Medulla oblongata (tissue), 1 donor: ENCODE results near the gene PRTN3.
"Not testable (repeated sequence)": the region's sequence is repeated elsewhere in the genome, so short reads cannot be mapped to it uniquely, and the experiment has no call there.

Experiments used
- DNase-seq: peaks from one replicate; pipeline ENCODE4 v3.0.0-alpha.2; 2015; ENCODE audit errors: extremely low spot score

Gene PRTN3

DNA sequence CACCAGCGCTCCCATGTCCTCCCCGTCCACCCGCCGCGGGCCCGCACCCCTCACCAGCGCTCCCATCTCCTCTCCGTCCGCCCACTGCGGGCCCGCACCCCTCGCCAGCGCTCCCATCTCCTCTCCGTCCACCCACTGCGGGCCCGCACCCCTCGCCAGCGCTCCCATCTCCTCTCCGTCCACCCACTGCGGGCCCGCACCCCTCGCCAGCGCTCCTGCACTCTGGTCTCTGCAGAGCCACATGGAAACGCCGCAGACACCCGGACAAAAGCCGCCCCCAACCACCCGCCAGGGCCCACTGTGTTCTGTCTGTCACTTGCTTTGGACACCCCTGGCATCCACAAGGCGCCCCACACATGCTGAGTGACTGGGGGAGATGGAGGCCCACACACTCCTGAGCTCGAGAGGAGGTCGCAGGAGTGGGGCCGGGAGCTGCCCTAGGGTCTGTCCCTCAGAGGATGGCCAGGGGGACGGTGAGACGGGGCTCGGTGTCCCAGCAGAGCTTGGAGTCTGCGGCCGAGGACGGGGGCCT, 26.0 kb downstream of the PRTN3 start:
- no peak for DNase-seq

DNA sequence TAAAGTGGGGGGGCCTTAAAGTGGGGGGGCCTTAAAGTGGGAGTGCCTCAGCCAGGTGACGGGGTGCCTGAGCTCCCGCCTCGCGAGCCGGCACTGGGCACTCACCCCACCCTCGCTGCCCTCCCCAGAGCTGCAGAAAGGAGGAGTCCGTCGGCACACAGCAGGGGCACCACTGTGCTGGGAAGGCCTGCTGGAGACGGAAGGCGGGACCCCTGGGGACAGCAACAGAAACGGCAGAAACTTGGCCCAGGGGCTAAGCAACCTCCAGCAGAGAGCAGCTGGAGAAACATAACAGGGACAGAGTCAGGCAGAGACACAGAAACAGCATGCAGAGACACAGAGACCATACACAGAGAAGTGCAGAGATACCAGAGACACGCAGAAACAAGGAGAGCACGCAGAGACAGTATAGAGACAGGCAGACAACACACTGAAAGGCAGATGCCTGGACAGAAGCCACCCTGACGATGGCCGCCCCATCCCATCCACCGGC, 26.5 kb downstream of the PRTN3 start:
- DNase-seq = no peak

DNA sequence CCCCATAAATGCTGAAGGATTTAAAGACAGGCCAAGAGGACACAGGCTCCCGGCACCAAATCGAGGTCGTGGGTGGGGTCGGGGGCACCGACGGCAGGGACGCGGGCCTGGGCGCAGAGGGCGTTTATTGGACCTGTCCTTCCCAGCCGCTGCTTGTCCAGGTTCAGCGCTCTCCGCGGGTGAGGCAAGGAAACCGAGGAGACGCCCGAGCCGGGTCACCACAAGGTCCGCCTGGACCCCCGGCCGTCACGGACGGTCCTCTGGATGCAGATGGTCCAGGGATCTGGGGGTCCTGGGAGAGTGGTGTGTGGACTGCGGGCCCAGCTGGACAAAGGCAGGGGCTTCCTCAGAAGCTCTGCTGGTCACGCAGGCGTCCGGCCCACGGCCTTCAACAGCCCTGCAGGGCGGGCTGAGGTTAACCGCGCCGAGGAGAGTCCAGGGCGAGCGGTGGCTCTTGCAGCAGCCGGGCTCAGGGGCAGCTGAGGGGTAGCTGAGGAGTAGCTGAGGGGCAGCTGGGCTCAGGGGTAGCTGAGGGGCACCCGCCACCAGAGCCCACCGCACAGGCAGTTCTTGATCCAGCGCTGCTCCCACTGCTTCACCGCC, 27.2 kb downstream of the PRTN3 start:
- no peak for DNase-seq

DNA sequence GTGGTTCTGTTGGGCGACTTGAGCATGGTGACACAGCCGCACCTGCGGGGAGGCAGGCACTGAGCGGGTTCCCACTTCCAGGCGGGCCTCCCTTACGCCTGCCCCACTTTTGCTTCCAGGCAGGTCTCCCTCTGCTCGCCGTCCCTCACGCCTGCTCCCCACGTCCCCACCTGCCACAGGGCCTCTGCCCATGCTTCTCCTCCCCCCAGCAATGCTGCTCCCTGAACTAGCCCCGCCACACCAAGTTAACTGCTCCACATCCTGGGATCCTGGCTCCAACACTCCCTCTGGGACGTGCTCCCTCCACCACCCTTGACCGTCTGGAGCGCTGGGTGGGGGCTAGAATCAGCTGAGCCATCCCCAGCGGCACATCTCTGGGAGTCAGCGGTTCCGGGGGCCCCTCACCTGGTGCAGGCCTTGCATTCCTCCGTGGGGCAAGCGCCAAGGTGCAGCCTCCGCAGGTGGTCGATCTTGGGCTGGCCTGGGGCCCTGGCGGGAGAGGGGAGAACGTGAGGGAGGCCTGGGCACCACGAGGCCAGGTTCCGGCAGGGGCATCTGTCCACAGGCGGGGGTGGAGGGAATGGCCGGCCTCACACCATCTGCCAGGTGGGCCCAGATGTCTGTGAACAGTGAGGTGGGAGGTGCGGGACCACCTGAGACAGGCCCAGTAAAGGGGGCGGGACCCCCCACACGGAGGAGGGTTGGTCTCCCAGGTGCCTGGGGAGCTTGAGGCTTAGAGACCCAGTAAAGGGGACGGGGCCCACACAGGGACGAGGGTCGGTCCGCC, 27.9 kb downstream of the PRTN3 start:
- DNase-seq = no peak

DNA sequence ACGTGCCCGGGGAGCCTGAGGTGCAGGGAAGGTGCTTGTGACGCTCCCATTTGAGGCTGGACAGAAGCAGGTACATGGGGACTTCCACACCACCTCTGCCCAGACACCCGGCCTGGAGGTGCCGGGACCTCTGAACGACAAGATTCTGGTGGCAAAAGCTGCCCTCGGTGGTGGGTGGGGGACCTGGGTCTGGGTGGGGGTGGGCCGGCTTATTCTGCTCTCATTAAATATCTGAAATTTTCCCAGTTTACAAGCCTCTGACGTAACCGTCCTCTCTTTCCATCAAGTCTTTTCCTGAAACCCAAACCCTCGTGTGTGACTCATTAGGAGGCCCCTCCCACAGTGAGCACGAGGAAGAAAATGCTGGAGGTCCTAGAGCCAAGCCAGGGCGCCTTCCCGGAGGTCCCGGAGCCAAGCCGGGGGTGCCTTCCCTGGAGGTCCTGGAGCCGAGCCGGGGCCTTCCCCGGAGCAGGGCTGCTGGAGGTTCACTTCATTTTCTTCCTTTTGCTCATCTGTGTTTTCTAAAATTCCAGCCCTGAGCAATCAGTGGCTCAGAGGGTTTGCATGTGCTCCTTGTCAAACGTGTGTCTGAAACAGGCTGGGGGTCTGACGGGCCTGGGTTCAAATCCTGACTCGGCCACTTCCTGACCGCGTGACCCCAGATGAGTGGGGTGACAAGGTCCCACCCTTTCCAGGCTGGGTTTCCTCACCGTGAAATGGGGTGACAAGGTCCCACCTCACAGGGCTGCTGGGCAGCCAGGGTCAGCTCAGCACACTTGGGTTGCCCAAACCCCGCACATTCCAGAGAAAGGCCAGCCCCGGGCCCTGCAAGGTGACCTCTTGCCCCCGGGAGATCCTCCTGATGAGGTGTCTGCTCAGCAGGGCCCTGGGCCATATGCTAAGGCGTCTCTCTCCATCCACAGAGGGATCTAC, 28.7 kb downstream of the PRTN3 start:
- no peak for DNase-seq

DNA sequence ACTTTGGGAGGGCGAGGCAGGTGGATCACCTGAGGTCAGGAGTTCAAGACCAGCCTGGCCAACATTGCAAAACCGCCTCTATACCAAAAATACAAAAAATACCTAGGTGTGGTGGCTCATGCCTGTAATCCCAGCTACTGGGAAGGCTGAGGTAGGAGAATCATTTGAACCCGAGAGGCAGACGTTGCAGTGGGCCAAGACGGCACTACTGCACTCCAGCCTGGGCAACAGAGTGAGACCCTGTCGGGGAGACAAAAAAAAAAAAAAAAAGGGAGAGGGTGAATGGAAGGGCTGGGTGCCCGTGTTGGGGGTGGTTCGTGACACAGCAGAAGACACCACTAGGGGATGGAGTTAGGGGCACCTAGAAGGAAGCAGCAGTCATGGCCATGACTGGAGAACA, 29.5 kb downstream of the PRTN3 start:
- no peak for DNase-seq

DNA sequence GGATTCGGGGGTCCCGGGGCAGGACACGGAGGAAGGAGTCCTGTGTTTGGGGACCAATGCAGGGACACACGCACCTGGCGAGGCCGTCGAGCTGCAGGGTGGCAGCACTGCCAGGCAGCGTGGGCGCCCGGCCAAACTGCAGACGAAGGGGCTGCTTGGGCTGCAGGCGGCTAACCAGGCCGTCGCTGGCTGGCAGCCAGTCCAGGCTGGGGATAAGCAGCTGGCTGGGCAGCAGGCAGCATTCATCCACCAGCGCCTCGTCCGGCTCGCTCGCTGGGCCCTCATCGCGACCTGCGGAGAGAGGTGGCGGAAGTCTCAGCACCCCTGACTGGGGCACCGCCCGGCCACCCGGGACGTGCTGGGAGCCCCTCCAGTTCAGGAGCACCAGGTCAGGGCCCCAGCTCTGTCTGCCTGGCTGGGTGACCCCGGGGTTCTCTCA, 30.2 kb downstream of the PRTN3 start:
- no peak for DNase-seq

DNA sequence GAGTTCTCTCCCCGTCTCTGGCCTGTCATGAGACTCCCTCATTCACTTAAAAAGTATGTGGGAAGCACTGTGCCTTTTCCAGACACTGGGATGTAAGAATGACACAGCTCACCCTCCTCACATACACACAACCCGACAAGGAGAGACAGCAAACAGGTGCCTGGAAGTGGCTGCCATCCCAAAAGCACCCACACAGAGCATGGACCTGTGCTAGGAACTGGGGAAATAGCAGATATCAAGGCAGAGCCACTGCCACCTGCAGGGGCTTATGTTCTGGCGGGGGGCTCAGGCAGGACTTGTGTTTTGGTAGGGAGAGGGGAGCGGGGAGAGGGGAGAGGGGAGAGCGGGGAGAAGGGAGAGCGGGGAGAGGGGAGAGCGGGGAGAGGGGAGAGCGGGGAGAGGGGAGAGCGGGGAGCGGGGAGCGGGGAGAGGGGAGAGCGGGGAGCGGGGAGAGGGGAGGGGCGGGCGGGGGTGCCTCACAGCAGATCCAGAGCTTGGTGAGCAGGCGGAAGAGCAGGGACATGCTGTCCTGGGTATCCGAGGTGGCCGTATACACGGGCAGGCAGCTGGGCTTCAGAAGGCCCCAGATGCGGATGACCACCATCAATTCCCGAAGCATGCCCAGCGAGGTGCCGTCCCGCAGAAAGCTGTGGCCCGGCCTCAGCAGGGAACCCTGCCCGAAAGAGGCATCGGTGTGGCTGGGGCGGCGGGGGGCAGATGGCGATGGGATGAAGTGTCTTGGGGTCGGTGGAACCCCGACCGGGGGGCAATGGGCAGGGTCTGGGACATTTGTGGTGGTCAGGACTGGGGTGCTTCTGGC, 30.9 kb downstream of the PRTN3 start:
- DNase-seq = no peak

DNA sequence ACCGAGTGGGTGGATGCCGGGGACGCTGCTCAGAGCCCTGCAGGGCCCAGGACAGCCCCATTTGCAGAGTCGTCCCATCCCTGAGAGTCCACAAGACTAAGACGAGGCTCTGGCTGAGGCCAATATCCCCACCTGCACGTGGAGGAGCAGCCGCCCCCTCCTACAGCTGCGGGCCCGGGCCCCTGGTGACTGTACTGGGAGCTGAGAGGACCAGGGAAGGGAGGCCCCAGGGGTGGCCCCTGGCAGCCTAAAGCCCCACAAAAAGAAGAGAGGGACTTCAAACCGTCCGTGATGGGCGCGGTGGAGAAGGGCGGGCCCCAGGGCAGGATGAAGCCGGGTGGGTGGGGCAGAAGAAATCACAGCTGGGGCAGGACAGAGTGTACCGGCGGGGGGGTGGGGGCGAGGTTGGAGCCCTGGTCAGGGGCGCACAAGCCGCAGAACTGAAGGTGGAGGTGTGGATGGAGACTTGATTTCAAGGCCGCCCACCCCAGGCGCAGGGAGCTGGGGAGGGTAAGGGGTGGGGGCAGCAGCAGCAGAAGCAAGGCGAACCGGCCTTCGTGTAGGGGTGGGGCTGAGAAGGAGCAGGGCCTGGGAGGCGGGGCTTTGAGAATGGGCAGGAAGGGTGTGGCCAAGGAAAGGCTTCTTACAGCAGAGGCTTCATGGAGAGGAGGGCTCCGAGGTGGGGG, 31.6 kb downstream of the PRTN3 start:
- no peak for DNase-seq

DNA sequence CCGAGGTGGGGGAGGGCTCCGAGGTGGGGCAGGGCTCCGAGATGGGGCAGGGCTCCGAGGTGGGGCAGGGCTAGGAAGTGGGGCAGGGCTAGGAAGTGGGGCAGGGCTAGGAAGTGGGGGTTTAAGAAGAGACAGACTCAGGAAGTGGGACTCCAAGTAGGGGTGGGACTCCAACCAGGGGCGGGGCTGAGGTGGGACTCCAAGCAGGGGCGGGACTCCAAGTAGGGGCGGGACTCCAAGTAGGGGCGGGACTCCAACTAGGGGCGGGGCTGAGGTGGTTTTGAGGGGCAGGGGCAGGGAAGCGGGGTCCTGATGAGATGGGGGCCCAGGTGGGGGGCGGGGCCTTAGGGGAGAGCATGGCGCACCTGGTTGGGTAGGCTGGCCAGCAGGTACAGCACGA, 32.3 kb downstream of the PRTN3 start:
- DNase-seq = no peak

DNA sequence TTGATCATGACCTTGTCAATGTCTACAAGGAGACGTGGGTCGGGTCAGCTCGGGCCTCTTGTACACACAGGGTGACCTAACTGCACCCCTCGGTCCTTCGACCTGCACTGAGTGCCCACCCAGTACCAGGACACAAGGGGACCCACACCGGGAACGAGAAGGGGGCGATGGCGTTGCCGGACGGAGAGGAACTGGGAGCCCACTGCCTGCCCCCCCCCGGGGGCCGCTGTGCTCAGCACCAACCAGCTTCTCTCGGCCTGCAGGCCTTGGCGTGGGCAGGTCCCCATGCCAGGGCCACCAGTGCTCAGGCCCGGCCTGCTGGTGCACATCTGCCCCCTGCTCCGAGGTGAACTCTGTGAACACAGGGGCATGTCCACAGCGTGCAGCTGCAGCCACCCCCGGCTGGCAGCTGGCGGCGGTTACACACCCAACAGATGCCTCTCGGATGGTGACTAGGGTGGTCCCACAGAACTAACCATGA, 32.8 kb downstream of the PRTN3 start:
- DNase-seq = no peak

DNA sequence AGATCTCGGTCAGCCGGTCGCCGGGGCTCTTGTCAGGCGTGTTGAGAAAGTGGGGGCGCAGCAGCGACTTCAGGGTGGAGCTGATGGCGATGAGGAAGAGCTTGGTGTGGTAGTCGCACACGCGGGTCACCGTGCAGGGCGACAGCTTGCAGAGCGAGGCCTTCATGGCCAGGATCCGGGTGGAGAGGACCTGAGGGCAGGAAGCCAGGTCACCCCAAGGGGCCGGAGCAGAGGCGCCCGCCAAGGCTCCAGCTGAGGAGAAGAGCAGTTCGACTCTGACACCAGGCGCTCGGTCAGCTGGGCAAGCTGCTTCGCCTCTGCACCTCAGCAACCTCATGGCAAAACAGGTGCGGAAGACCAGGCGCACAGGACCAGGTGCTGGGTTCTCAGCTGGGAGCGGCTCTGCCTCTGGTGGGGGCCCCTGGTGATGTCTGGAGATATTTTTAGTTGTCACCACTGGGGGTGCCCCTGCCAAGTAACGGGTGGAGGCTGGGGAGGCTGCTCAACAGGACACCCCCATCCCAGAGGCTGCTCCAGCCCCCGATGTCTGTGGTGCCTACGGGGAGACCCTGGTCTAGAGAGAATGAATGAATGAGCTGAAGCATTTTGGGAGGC, 34.6 kb downstream of the PRTN3 start:
- no peak for DNase-seq

DNA sequence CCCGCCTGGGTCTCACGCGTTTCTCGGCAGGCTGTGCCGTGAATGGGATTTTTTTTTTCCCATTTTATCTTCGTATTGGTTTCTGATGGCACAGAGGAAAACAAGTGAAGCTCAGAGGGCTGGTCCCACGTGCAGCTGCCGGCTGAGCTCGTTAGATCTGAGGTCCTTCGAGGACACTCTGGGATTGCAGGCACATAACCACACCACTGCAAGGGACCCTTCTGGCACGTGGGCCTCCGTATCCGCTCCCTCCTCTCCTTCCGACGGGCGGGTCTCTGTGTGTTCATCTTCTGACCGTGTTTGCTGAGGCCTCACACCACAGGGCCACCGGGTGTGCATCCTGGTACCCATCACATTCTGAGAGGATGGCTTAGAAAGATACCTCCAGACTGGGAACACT, 35.3 kb downstream of the PRTN3 start:
- no peak for DNase-seq

DNA sequence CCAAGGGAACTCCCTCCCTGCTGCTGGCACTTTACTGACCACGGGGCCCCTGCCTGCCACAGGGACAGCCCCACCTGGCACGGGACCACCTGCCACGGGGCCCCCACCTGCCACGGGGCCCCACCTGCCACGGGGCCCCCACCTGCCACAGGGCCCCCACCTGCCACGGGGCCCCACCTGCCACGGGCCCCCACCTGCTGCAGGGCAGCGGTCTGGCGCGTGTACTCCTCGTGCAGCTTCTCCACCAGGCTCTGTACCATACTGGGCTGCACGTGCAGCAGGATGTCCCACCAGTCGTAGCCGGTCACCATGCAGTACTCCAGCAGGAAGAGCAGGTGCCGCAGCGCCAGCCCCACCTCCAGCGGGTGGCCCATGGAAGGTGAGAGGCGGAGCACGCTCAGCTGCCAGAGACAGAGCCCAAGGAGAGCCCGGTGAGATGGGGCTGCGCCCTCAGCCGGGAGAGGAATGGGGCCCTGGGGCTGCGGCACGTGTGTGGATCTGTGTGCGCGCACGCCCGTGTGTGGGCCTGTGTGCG, 36.0 kb downstream of the PRTN3 start:
- DNase-seq = no peak

DNA sequence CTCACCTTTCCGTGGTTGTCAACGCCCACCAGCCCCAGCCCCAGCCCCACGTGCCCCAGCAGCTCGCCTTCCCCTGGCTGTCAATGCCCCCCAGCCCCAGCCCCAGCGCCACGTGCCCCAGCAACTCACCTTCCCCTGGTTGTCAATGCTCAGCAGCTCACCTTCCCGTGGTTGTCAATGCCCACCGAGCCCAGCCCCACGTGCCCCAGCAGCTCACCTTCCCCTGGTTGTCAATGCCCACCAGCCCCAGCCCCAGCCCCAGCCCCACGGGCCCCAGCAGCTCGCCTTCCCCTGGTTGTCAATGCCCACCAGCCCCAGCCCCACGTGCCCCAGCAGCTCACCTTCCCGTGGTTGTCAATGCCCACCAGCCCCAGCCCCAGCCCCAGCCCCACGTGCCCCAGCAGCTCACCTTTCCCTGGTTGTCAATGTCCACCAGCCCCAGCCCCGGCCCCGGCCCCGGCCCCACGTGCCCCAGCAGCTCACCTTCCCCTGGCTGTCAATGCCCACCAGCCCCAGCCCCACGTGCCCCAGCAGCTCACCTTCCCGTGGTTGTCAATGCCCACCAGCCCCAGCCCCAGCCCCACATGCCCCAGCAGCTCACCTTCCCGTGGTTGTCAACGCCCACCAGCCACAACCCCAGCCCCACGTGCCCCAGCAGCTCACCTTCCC, 37.3 kb downstream of the PRTN3 start:
- not testable (repeated sequence) for DNase-seq

DNA sequence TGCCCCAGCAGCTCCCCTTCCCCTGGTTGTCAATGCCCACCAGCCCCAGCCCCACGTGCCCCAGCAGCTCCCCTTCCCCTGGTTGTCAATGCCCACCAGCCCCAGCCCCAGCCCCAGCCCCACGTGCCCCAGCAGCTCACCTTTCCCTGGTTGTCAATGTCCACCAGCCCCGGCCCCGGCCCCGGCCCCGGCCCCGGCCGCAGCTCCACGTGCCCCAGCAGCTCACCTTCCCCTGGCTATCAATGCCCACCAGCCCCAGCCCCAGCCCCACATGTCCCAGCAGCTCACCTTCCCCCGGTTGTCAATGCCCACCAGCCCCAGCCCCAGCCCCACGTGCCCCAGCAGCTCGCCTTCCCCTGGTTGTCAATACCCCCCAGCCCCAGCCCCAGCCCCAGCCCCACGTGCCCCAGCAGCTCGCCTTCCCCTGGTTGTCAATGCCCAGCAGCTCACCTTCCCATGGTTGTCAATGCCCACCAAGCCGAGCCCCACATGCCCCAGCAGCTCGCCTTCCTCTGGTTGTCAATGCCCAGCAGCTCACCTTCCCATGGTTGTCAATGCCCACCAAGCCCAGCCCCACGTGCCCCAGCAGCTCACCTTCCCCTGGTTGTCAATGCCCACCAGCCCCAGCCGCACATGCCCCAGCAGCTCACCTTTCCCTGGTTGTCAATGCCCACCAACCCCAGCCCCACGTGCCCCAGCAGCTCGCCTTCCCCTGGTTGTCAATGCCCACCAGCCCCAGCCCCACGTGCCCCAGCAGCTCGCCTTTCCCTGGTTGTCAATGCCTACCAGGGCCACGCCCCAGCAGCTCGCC, 38.2 kb downstream of the PRTN3 start:
- not testable (repeated sequence) for DNase-seq

DNA sequence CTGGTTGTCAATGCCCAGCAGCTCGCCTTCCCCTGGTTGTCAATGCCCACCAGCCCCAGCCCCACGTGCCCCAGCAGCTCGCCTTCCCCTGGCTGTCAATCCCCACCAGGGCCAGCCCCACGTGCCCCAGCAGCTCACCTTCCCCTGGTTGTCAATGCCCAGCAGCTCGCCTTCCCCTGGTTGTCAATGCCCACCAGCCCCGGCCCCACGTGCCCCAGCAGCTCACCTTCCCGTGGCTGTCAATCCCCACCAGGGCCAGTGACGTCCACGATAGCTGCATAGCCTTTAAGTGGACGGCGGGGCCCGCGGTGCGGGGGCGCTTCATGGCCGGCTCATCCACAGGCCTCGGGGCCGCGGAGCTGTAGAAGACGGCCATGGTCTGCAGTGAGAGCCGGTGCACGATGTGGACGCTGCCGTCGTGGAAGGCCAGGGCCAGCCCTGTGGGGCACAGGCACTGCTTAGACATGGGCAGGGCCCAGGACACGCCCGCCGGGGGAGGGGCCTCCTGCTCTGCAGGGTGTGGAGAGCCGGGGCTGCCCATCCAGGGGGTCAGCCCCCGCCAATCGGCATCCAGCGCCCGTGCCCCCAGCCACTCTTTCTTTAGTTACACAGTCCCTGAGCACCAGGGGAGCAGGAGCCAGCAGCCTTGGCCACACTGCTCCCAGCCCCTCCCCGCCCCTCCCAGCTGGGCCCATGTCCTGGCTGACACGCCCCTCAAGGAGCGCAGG, 39.1 kb downstream of the PRTN3 start:
- no peak for DNase-seq
